Measurements from ENCODE around the gene ZPR1.
"Not testable (repeated sequence)": the region's sequence is repeated elsewhere in the genome, so short reads cannot be mapped to it uniquely, and the experiment has no call there.

Gene ZPR1

DNA sequence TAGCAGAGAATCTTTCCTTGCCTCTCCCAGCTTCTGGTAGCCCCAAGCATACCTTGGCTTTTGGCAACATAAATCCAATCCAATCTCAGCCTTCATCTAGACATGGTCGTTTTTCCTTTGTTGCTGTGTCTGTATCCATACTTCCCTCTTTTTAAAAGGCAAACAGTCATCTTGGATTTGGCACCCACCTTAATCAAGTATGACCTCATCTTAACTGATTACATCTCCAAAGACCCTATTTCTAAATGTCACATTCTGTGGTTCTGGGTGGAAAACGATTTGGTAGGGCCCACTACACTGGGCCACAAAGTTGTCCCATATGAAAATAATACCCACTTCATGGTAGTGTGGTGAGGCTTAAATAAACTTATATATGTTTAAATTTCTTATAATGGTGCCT is 15.9 kb downstream of the ZPR1 start:
- H3K79me2 ChIP-seq (ENCODE audit: insufficient read depth, low read length), result peaks cover 25% of the 10 kb centered on the region
- peaks cover 33% of the 10 kb centered on the region for H3F3A ChIP-seq (ENCODE audit: insufficient read depth)
- peak overlapping the region; percentile 83 for H3K9ac ChIP-seq (ENCODE audit: low read length)
- no peaks in the 10 kb centered on the region for H3K9me2 ChIP-seq (replicated peaks; ENCODE audit: insufficient read depth, low read length)
- peak overlapping the region; percentile 87 for H3K27ac ChIP-seq (ENCODE audit: low read depth, low read length)
- H3K36me3 ChIP-seq (ENCODE audit: low read length), result peaks cover 9% of the 10 kb centered on the region; the same call in 1 of the 2 replicates
- TF ChIP-seq EZH2phosphoT487 (conservative IDR thresholded peaks at IDR 0.05; ENCODE audit: low read length), result no peak
- TF ChIP-seq, protein P1, sequence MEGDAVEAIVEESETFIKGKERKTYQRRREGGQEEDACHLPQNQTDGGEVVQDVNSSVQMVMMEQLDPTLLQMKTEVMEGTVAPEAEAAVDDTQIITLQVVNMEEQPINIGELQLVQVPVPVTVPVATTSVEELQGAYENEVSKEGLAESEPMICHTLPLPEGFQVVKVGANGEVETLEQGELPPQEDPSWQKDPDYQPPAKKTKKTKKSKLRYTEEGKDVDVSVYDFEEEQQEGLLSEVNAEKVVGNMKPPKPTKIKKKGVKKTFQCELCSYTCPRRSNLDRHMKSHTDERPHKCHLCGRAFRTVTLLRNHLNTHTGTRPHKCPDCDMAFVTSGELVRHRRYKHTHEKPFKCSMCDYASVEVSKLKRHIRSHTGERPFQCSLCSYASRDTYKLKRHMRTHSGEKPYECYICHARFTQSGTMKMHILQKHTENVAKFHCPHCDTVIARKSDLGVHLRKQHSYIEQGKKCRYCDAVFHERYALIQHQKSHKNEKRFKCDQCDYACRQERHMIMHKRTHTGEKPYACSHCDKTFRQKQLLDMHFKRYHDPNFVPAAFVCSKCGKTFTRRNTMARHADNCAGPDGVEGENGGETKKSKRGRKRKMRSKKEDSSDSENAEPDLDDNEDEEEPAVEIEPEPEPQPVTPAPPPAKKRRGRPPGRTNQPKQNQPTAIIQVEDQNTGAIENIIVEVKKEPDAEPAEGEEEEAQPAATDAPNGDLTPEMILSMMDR (IDR thresholded peaks at IDR 0.05; ENCODE audit: insufficient read depth, low read length, poor library complexity, severe bottlenecking), result no peak
- H3K4me3 ChIP-seq (ENCODE audit: insufficient read depth, low read length, poor library complexity, severe bottlenecking), result peak overlapping the region; percentile 70
- peak overlapping the region; percentile 94 for H3K4me2 ChIP-seq (ENCODE audit: low read depth, low read length, poor library complexity, severe bottlenecking)
- no peak overlapping the region for H2AFZ ChIP-seq (ENCODE audit: low read depth, low read length, severe bottlenecking)
- no peaks in the 10 kb centered on the region for H3K9me3 ChIP-seq (ENCODE audit: insufficient read depth, low read length)
- H4K20me1 ChIP-seq (ENCODE audit: low read depth, low read length), result no peaks in the 10 kb centered on the region
- no peaks in the 10 kb centered on the region for H3K27me3 ChIP-seq (ENCODE audit: low read length)

DNA sequence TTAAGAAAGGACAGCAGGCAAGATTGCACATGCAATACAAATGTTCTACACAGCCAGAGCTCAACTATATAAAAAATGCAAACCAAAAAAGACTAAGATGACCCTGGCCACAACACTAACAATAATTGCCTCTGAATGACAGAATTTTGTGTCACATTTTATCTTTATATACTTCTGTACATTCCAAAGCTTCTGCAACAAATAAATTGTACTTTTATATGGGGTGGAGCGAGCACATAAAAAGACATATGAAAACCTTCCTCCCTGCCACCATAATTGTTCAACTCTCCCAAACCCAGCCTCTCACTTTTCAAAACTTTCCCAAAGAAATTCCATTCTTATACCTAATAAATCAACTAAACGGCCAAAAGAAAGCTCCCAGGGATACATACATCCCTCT is 25.7 kb downstream of the ZPR1 start:
- H3K36me3 ChIP-seq (ENCODE audit: low read length), result peaks cover 56% of the 10 kb centered on the region
- no peak overlapping the region for H3K4me2 ChIP-seq (ENCODE audit: low read depth, low read length, poor library complexity, severe bottlenecking)
- H3F3A ChIP-seq (ENCODE audit: insufficient read depth), result no peaks in the 10 kb centered on the region
- no peaks in the 10 kb centered on the region for H4K20me1 ChIP-seq (ENCODE audit: low read depth, low read length)
- H3K27me3 ChIP-seq (ENCODE audit: low read length), result no peaks in the 10 kb centered on the region
- no peak for TF ChIP-seq EZH2phosphoT487 (conservative IDR thresholded peaks at IDR 0.05; ENCODE audit: low read length)
- TF ChIP-seq, protein P1 (IDR thresholded peaks at IDR 0.05; ENCODE audit: insufficient read depth, low read length, poor library complexity, severe bottlenecking), result no peak
- H3K9me2 ChIP-seq (replicated peaks; ENCODE audit: insufficient read depth, low read length), result no peaks in the 10 kb centered on the region
- no peak overlapping the region for H3K4me3 ChIP-seq (ENCODE audit: insufficient read depth, low read length, poor library complexity, severe bottlenecking)
- no peak overlapping the region for H3K27ac ChIP-seq (ENCODE audit: low read depth, low read length)
- no peaks in the 10 kb centered on the region for H3K9me3 ChIP-seq (ENCODE audit: insufficient read depth, low read length)
- H2AFZ ChIP-seq (ENCODE audit: low read depth, low read length, severe bottlenecking), result no peak overlapping the region
- 0 out of 2 replicates have a peak, but pooled peaks cover 10% of the 10 kb centered on the region for H3K79me2 ChIP-seq (ENCODE audit: insufficient read depth, low read length)
- H3K9ac ChIP-seq (ENCODE audit: low read length), result no peak overlapping the region

DNA sequence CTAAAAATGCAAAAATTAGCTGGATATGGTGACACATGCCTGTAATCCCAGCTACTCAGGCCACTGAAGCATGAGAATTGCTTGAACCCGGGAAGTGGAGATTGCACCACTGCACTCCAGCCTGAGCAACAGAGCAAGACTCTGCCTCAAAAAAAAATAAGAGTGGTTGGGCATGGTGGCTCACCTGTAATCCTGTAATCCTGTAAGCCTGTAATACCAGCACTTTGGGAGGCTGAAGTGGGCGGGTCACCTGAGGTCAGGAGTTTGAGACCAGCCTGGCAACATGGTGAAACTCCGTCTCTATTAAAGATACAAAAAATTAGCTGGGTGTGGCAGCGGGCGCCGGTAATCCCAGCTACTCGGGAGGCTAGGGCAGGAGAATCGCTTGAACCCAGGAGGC is 31.8 kb downstream of the ZPR1 start:
- H3K27me3 ChIP-seq (ENCODE audit: low read length); H3F3A ChIP-seq (ENCODE audit: insufficient read depth); H3K9me3 ChIP-seq (ENCODE audit: insufficient read depth, low read length); H3K79me2 ChIP-seq (ENCODE audit: insufficient read depth, low read length); H4K20me1 ChIP-seq (ENCODE audit: low read depth, low read length); H3K4me2 ChIP-seq (ENCODE audit: low read depth, low read length, poor library complexity, severe bottlenecking); H2AFZ ChIP-seq (ENCODE audit: low read depth, low read length, severe bottlenecking); H3K27ac ChIP-seq (ENCODE audit: low read depth, low read length); H3K9ac ChIP-seq (ENCODE audit: low read length); H3K9me2 ChIP-seq (replicated peaks; ENCODE audit: insufficient read depth, low read length); H3K4me3 ChIP-seq (ENCODE audit: insufficient read depth, low read length, poor library complexity, severe bottlenecking): not testable (repeated sequence)
- H3K36me3 ChIP-seq (ENCODE audit: low read length), result peaks cover 55% of the 10 kb centered on the region

DNA sequence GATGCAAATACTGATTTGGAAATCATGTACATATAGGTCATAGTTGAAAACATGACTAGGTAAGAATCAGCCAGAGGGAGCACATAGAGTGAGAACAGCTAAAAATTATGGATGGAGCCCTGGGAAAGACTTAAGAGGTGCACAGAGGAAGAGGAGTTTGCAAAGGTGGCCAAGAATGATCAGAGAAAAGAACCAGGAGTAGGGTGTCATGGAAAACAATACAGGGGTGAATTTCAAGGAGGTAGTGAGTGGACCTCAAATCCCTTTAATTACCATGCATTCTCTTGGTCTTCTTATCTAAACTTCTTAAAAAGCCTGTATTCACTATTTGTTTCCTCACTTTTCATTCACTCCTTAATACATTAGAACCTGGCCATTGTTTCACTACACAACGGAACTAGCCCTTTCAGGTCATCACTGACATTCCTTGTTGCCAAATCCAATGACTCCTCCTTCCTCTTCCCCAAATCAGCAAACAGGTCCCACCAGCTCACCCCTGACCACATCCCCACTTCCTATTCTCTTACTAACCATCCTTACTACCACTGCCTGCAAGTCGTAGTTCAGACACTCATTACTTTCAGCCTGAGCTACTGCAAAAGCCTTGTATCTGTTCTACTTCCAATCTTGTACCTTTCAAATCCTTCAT is 37.6 kb downstream of the ZPR1 start:
- no peaks in the 10 kb centered on the region for H3F3A ChIP-seq (ENCODE audit: insufficient read depth)
- H4K20me1 ChIP-seq (ENCODE audit: low read depth, low read length), result no peaks in the 10 kb centered on the region; the same call in 1 of the 2 replicates
- H3K4me3 ChIP-seq (ENCODE audit: insufficient read depth, low read length, poor library complexity, severe bottlenecking), result no peak overlapping the region
- H3K36me3 ChIP-seq (ENCODE audit: low read length), result peaks cover 32% of the 10 kb centered on the region; the same call in 1 of the 2 replicates
- H2AFZ ChIP-seq (ENCODE audit: low read depth, low read length, severe bottlenecking), result no peak overlapping the region
- no peaks in the 10 kb centered on the region for H3K27me3 ChIP-seq (ENCODE audit: low read length)
- H3K9me2 ChIP-seq (replicated peaks; ENCODE audit: insufficient read depth, low read length), result no peaks in the 10 kb centered on the region
- TF ChIP-seq, protein P1 (IDR thresholded peaks at IDR 0.05; ENCODE audit: insufficient read depth, low read length, poor library complexity, severe bottlenecking), result no peak
- TF ChIP-seq EZH2phosphoT487 (conservative IDR thresholded peaks at IDR 0.05; ENCODE audit: low read length), result no peak
- H3K9me3 ChIP-seq (ENCODE audit: insufficient read depth, low read length), result no peaks in the 10 kb centered on the region
- no peak overlapping the region for H3K27ac ChIP-seq (ENCODE audit: low read depth, low read length)
- no peak overlapping the region for H3K9ac ChIP-seq (ENCODE audit: low read length)
- peaks cover 5% of the 10 kb centered on the region; the same call in 1 of the 2 replicates for H3K79me2 ChIP-seq (ENCODE audit: insufficient read depth, low read length)
- H3K4me2 ChIP-seq (ENCODE audit: low read depth, low read length, poor library complexity, severe bottlenecking), result no peak overlapping the region

Measured in SU-DHL-6 (cell line).